K562 (cell line): ENCODE data around the gene CCL4. TPM values are rescaled to one million over a fixed set of nuclear protein-coding genes. Genes with fewer than 3 reads are reported as not detected.

Experiments
- ATAC-seq: fragments of 200-7000 bp; cut with Tn5 transposase; 3 replicates; pipeline ENCODE4 v1.9.1; 2020; ENCODE audit warnings: moderate library complexity
- BruUV-seq: library from RNA; stranded (reverse); fragments of 400-500 nt; replicated peaks from 2 replicates; lab custom pipeline; 2021; lab: Mats Ljungman, UMichigan
- CTCF ChIA-PET: fragments of 300-600 bp; formaldehyde crosslinking; extraction: SDS; loops from one replicate; lab custom pipeline; 2021; ENCODE audit warnings: low intra/inter-chr PET ratio; lab: Yijun Ruan, JAX
- POLR2A ChIA-PET: fragments of 300-600, 350-650 bp; sonication (Branson Sonifier 250); formaldehyde crosslinking; extraction: SDS; loops from one replicate; lab custom pipeline; 2021; ENCODE audit warnings: antibody characterized with exemption, inconsistent platforms; lab: Yijun Ruan, JAX
- DNase-seq, 4 experiments: peaks; one replicate each; pipeline versions ENCODE4 v3.0.0 to v3.0.0-alpha.2; 2011 to 2018; ENCODE audit warnings: low spot score in 3 of 4, mixed read lengths in 3 of 4; ENCODE audit errors: extremely low read depth in 1 of 4
- FAIRE-seq: peaks from 2 replicates; lab custom pipeline; 2011; peaks lifted over from hg19 to GRCh38; lab: Jason Lieb, UNC
- H2AFZ ChIP-seq: 2 replicates; pipeline ENCODE4 v1.6.0; 2011; ENCODE audit warnings: low read depth, low read length, control low read depth, inconsistent platforms
- H3K27ac ChIP-seq: fragments of 200-600 bp; 3 replicates; pipeline ENCODE4 v1.8.0; 2011; ENCODE audit warnings: low read depth, mild to moderate bottlenecking, control low read depth, inconsistent platforms, low read length, moderate library complexity, mixed read lengths; ENCODE audit errors: extremely low read depth
- H3K27me3 ChIP-seq, 2 experiments: fragments of 300-600 bp in 1 of 2; 2 replicates in 1 of 2; 3 replicates in 1 of 2; pipeline versions ENCODE4 v1.6.0 to v1.8.0; 2011; ENCODE audit warnings: inconsistent platforms in 2 of 2, low read length in 2 of 2, mild to moderate bottlenecking in 1 of 2, mixed read lengths in 1 of 2, moderate library complexity in 1 of 2; ENCODE audit not compliant: control insufficient read depth in 2 of 2, insufficient read depth in 2 of 2
- H3K36me3 ChIP-seq: fragments of 300-600 bp; 3 replicates; pipeline ENCODE4 v1.8.0; 2011; ENCODE audit warnings: mild to moderate bottlenecking, low read length, inconsistent platforms; ENCODE audit not compliant: control insufficient read depth, insufficient read depth
- H3K4me1 ChIP-seq, 2 experiments: fragments of 200-600 bp in 1 of 2; replicated peaks in 1 of 2; 2 replicates in 1 of 2; 3 replicates in 1 of 2; pipeline versions ENCODE4 v1.5.1 to v1.8.0; 2011; ENCODE audit warnings: inconsistent platforms in 2 of 2, low read length in 2 of 2, mild to moderate bottlenecking in 1 of 2, mixed read lengths in 1 of 2, moderate library complexity in 1 of 2; ENCODE audit not compliant: control insufficient read depth in 2 of 2, insufficient read depth in 2 of 2
- H3K4me2 ChIP-seq: 2 replicates; pipeline ENCODE4 v1.6.1; 2011; ENCODE audit warnings: low read length, control low read depth, inconsistent platforms, mixed read lengths; ENCODE audit not compliant: insufficient read depth
- H3K4me3 ChIP-seq: fragments of 200-600 bp; sonication (generic), shearing (Covaris generic); 2 replicates; pipeline ENCODE4 v1.5.1; 2016; ENCODE audit warnings: control low read depth, inconsistent platforms
- H3K79me2 ChIP-seq: fragments of 200-600 bp; 3 replicates; pipeline ENCODE4 v1.8.0; 2011; ENCODE audit warnings: low read length, inconsistent platforms; ENCODE audit not compliant: control insufficient read depth, insufficient read depth
- H3K9ac ChIP-seq, 2 experiments: 2 replicates each; pipeline versions ENCODE4 v1.6.0 to v1.6.1; 2011; ENCODE audit warnings: low read depth in 2 of 2, low read length in 2 of 2, control low read depth in 1 of 2, inconsistent platforms in 1 of 2, mild to moderate bottlenecking in 1 of 2, mixed read lengths in 1 of 2; ENCODE audit not compliant: insufficient read depth in 1 of 2
- H3K9me1 ChIP-seq: one replicate; pipeline ENCODE4 v1.6.0; 2011; ENCODE audit warnings: inconsistent platforms, mild to moderate bottlenecking, low read length, moderate library complexity; ENCODE audit not compliant: control insufficient read depth, insufficient read depth
- H3K9me3 ChIP-seq: replicated peaks from 2 replicates; pipeline ENCODE4 v1.5.1; 2011; ENCODE audit warnings: low read depth, low read length, inconsistent platforms; ENCODE audit not compliant: control insufficient read depth, insufficient read depth
- H4K20me1 ChIP-seq: replicated peaks from 2 replicates; pipeline ENCODE4 v1.6.1; 2011; ENCODE audit warnings: low read length, inconsistent platforms, mixed read lengths; ENCODE audit not compliant: control insufficient read depth, insufficient read depth
- ESRRB ChIP-seq: fragments of 250-450 bp; sonication (Bioruptor Pico); IDR thresholded peaks from 2 replicates; pipeline ENCODE4 v1.5.0; 2020; ENCODE audit warnings: mild to moderate bottlenecking, moderate library complexity, borderline replicate concordance
- FOXK2 ChIP-seq, 2 experiments: fragments of 450-650 bp; IDR thresholded peaks in 1 of 2; conservative IDR thresholded peaks in 1 of 2; 2 replicates each; pipeline ENCODE4 v1.6.1; 2016; ENCODE audit warnings: low read depth in 2 of 2, mild to moderate bottlenecking in 1 of 2
- GABPB2 ChIP-seq: fragments of 250-450 bp; sonication (Bioruptor Pico); conservative IDR thresholded peaks from 2 replicates; pipeline ENCODE4 v1.5.1; 2021; ENCODE audit warnings: mild to moderate bottlenecking
- HDAC6 ChIP-seq: IDR thresholded peaks from 2 replicates; pipeline ENCODE4 v1.6.1; 2012; ENCODE audit warnings: low read depth, mild to moderate bottlenecking, control low read depth, inconsistent platforms, low read length, moderate library complexity
- HNRNPUL1 ChIP-seq: fragments of 200-400 bp; formaldehyde crosslinking; IDR thresholded peaks from 2 replicates; pipeline ENCODE4 v1.6.1; 2017; ENCODE audit warnings: low read length
- L3MBTL2 ChIP-seq: fragments of 450-650 bp; IDR thresholded peaks from 2 replicates; pipeline ENCODE4 v1.6.1; 2016; ENCODE audit warnings: mild to moderate bottlenecking, moderate library complexity
- NR2C2 ChIP-seq, 2 experiments: fragments of 200-800 bp in 1 of 2; sonication (Bioruptor generic) in 1 of 2; sonication (generic) in 1 of 2; formaldehyde crosslinking in 1 of 2; IDR thresholded peaks; 2 replicates each; pipeline versions ENCODE4 v1.6.1 to v1.8.0; 2016 to 2022; ENCODE audit warnings: mild to moderate bottlenecking in 1 of 2, missing compliant biosample characterization in 1 of 2, missing genetic modification characterization in 1 of 2, missing genetic modification reagents in 1 of 2
- RBM39 ChIP-seq: fragments of 200-400 bp; formaldehyde crosslinking; optimal IDR thresholded peaks from 2 replicates; pipeline ENCODE3; 2018; ENCODE audit warnings: low read depth, low read length
- ZNF408 ChIP-seq: fragments of 250-450 bp; sonication (Bioruptor Pico); IDR thresholded peaks from 2 replicates; pipeline ENCODE4 v1.4.0; 2020; ENCODE audit warnings: low read depth, mild to moderate bottlenecking, moderate library complexity
- WGBS: fragments of 100-300 bp; shearing (Covaris generic); methylation state at CpG from one replicate; pipeline ENCODE4 v1.1.6; 2016; ENCODE audit warnings: low coverage, mixed read lengths; ENCODE audit not compliant: insufficient coverage; ENCODE audit errors: missing lambda C conversion rate; 5-methylcytosine and 5-hydroxymethylcytosine counted together
- in situ Hi-C: fragments of 300-500 bp; cut with MboI; formaldehyde crosslinking; loops from 4 replicates; pipeline ENCODE4 v1.15.0; 2018; ENCODE audit warnings: inconsistent platforms, mixed read lengths
- intact Hi-C: fragments of 100-400 bp; cut with micrococcal nuclease; formaldehyde crosslinking; loops from 2 replicates; pipeline ENCODE4 v1.14.2; 2022
- polyA plus RNA-seq, 8 experiments: library from polyadenylated mRNA; depleted of rRNA in 4 of 8; stranded (reverse) in 5 of 8; unstranded in 3 of 8; fragments of >200 nt; fragmentation: Nextera tagmentation in 2 of 8; fragmentation: Illumina TruSeq in 1 of 8; extraction: Ambion mirVana in 2 of 8; extraction: Trizol in 1 of 8; gene quantifications; 2 replicates each; pipeline versions ENCODE4 v1.2.1 to v1.2.3, GENCODE V29; 2011 to 2014; ENCODE audit warnings: inconsistent platforms in 1 of 8, missing spikeins in 1 of 8
- total RNA-seq, 7 experiments: library from RNA; depleted of rRNA in 6 of 7; stranded (reverse); fragments of >200 nt in 6 of 7; fragmentation: Illumina TruSeq in 2 of 7; extraction: Trizol in 2 of 7; gene quantifications; 2 replicates each; pipeline versions ENCODE4 v1.2.1 to v1.2.3, GENCODE V29; 2011 to 2021; ENCODE audit warnings: low replicate concordance in 1 of 7
- TF ChIP-seq, protein P1 (sequence below): sonication (generic); formaldehyde crosslinking; IDR thresholded peaks from 2 replicates; pipeline ENCODE4 v1.9.0; 2022; ENCODE audit warnings: mild to moderate bottlenecking, missing genetic modification reagents
- TF ChIP-seq, protein P2 (sequence below): fragments of 450-650 bp; IDR thresholded peaks from 2 replicates; pipeline ENCODE4 v1.6.1; 2016; ENCODE audit warnings: borderline replicate concordance

Gene CCL4
- total and polyA plus RNA-seq, 9 of the 15 experiments (the other 6 are each of a cell fraction or from before 2014, with no cell fraction given), result 0.91 TPM; not detected in 8

GRCh38 chr17:36133602-36134236 is 30.1 kb downstream of the CCL4 start:
- Histone ChIP-seq H3K9me1 (no peaks in the 10 kb centered on the region), H2AFZ (no peak overlapping the region), H3K36me3 (no peaks in the 10 kb centered on the region), H3K27me3 (no peaks in the 10 kb centered on the region; a peak in 1 of 5 replicates), H3K27ac (no peak overlapping the region), H3K9me3 (no peaks in the 10 kb centered on the region), H4K20me1 (no peaks in the 10 kb centered on the region), H3K79me2 (no peaks in the 10 kb centered on the region), H3K4me3 (no peak overlapping the region)
- in situ Hi-C loops, result no loop called here
- intact Hi-C loops, result no loop called here
- 0% methylated on average over 4 of the region's 4 CpGs for WGBS
- TF ChIP-seq GABPB2 (CRISPR knock-in tag) (no peak), HDAC6 (no peak), RBM39 (no peak), ZNF408 (no peak), FOXK2 (conservative IDR thresholded peaks at IDR 0.05 in 1 of 2, IDR thresholded peaks at IDR 0.05 in 1 of 2; ENCODE audit: low read depth in 2 of 2) (no peak), ESRRB (CRISPR knock-in tag) (no peak), NR2C2 (CRISPR knock-in tag; IDR thresholded peaks at IDR 0.05) (no peak), NR2C2 (tag; IDR thresholded peaks at IDR 0.05) (no peak), L3MBTL2 (no peak), HNRNPUL1 (no peak)
- TF ChIP-seq, protein P1, sequence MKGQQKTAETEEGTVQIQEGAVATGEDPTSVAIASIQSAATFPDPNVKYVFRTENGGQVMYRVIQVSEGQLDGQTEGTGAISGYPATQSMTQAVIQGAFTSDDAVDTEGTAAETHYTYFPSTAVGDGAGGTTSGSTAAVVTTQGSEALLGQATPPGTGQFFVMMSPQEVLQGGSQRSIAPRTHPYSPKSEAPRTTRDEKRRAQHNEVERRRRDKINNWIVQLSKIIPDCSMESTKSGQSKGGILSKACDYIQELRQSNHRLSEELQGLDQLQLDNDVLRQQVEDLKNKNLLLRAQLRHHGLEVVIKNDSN, result no peak
- TF ChIP-seq, protein P2, sequence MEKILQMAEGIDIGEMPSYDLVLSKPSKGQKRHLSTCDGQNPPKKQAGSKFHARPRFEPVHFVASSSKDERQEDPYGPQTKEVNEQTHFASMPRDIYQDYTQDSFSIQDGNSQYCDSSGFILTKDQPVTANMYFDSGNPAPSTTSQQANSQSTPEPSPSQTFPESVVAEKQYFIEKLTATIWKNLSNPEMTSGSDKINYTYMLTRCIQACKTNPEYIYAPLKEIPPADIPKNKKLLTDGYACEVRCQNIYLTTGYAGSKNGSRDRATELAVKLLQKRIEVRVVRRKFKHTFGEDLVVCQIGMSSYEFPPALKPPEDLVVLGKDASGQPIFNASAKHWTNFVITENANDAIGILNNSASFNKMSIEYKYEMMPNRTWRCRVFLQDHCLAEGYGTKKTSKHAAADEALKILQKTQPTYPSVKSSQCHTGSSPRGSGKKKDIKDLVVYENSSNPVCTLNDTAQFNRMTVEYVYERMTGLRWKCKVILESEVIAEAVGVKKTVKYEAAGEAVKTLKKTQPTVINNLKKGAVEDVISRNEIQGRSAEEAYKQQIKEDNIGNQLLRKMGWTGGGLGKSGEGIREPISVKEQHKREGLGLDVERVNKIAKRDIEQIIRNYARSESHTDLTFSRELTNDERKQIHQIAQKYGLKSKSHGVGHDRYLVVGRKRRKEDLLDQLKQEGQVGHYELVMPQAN, result no peak
- TF ChIP-seq, all 486 proteins: peak for 0
- DNase-seq (no peak), FAIRE-seq (no peak), ATAC-seq (no peak)
- ChIA-PET CTCF (interaction anchor here (0.5 kb wide), 1 partner anchor 15 kb away, joined by 3 read pairs; no protein-coding TSS in a partner anchor), POLR2A (no interaction called here)
- no peak overlapping the region for H3K4me2 ChIP-seq
- no peaks in the 10 kb centered on the region for H3K4me1 ChIP-seq
- BruUV-seq, result no TSS peak
- no peak overlapping the region for H3K9ac ChIP-seq
